HepG2 (cell line): Measurements from ENCODE around the gene ETF1. TPM values are rescaled to one million over a fixed set of nuclear protein-coding genes. Genes with fewer than 3 reads are reported as not detected.

Source experiments
- JUN ChIP-seq: sonication (generic); formaldehyde crosslinking; IDR thresholded peaks from 2 replicates; pipeline ENCODE4 v1.4.0; 2020; ENCODE audit warnings: mild to moderate bottlenecking, missing genetic modification reagents
- KDM5B ChIP-seq: sonication (generic); formaldehyde crosslinking; IDR thresholded peaks from 2 replicates; pipeline ENCODE4 v1.4.0; 2020; ENCODE audit warnings: missing genetic modification reagents, mild to moderate bottlenecking, borderline replicate concordance
- KLF11 ChIP-seq: IDR thresholded peaks from 2 replicates; pipeline ENCODE4 v1.6.1; 2016; ENCODE audit warnings: missing compliant biosample characterization
- LRRFIP1 ChIP-seq: sonication (generic); formaldehyde crosslinking; conservative IDR thresholded peaks from 2 replicates; pipeline ENCODE4 v1.4.0; 2020; ENCODE audit warnings: missing genetic modification reagents
- MXI1 ChIP-seq: IDR thresholded peaks from 3 replicates; pipeline ENCODE4 v1.6.1; 2012; ENCODE audit warnings: low read depth, low read length, inconsistent platforms, borderline replicate concordance
- POLR2AphosphoS5 ChIP-seq: IDR thresholded peaks from 2 replicates; pipeline ENCODE4 v1.6.1; 2012; ENCODE audit warnings: low read depth, low read length
- RBM39 ChIP-seq: fragments of 200-400 bp; formaldehyde crosslinking; IDR thresholded peaks from one replicate; pipeline ENCODE4 v1.6.1; 2018; ENCODE audit warnings: antibody characterized with exemption, mild to moderate bottlenecking, low read depth, low read length; ENCODE audit not compliant: poor library complexity, severe bottlenecking
- SPEN ChIP-seq: sonication (generic); formaldehyde crosslinking; IDR thresholded peaks from 2 replicates; pipeline ENCODE4 v1.5.1; 2020; ENCODE audit warnings: low read depth, mild to moderate bottlenecking, missing genetic modification reagents
- TBX2 ChIP-seq: sonication (generic); formaldehyde crosslinking; IDR thresholded peaks from 2 replicates; pipeline ENCODE4 v1.5.0; 2020; ENCODE audit warnings: missing genetic modification reagents, mild to moderate bottlenecking, borderline replicate concordance
- THRA ChIP-seq: sonication (generic); formaldehyde crosslinking; IDR thresholded peaks from 2 replicates; pipeline ENCODE4 v1.4.0; 2020; ENCODE audit warnings: missing genetic modification reagents, borderline replicate concordance
- TRIM24 ChIP-seq: sonication (generic); formaldehyde crosslinking; IDR thresholded peaks from 2 replicates; pipeline ENCODE4 v1.8.0; 2022; ENCODE audit warnings: mild to moderate bottlenecking, missing genetic modification reagents
- ZFP36L1 ChIP-seq: sonication (generic); formaldehyde crosslinking; IDR thresholded peaks from 2 replicates; pipeline ENCODE4 v1.8.0; 2022; ENCODE audit warnings: mild to moderate bottlenecking, missing genetic modification reagents, moderate library complexity
- ZNF263 ChIP-seq: sonication (generic); formaldehyde crosslinking; IDR thresholded peaks from 2 replicates; pipeline ENCODE4 v1.4.0; 2020; ENCODE audit warnings: missing genetic modification reagents
- ZNF274 ChIP-seq: sonication (generic); formaldehyde crosslinking; IDR thresholded peaks from 2 replicates; pipeline ENCODE4 v1.5.1; 2020; ENCODE audit warnings: mild to moderate bottlenecking, missing genetic modification reagents
- ZNF703 ChIP-seq: sonication (generic); formaldehyde crosslinking; IDR thresholded peaks from 2 replicates; pipeline ENCODE4 v1.5.1; 2020; ENCODE audit warnings: missing genetic modification reagents, mild to moderate bottlenecking, moderate library complexity, borderline replicate concordance
- polyA plus RNA-seq, 8 experiments: library from polyadenylated mRNA; depleted of rRNA in 3 of 8; stranded (reverse) in 7 of 8; unstranded in 1 of 8; fragments of >200 nt; fragmentation: Illumina TruSeq in 4 of 8; extraction: Trizol in 4 of 8; gene quantifications; 2 replicates each; pipeline versions ENCODE4 v1.2.1 to v1.2.3, GENCODE V29; 2011 to 2016; ENCODE audit warnings: low read depth in 4 of 8, missing spikeins in 1 of 8, mixed read lengths in 1 of 8; ENCODE audit not compliant: insufficient read depth in 1 of 8
- total RNA-seq, 5 experiments: library from RNA; depleted of rRNA; stranded (reverse); fragments of >200 nt; fragmentation: Illumina TruSeq; extraction: Trizol; gene quantifications; 2 replicates each; pipeline ENCODE4 v1.2.3, GENCODE V29; 2016; ENCODE audit warnings: low read depth in 1 of 5
- TF ChIP-seq, protein P1 (sequence below): sonication (generic); formaldehyde crosslinking; IDR thresholded peaks from 2 replicates; pipeline ENCODE4 v1.4.0; 2020; ENCODE audit warnings: missing genetic modification reagents, borderline replicate concordance
- TF ChIP-seq, protein P2 (sequence below): sonication (generic); formaldehyde crosslinking; IDR thresholded peaks from 2 replicates; pipeline ENCODE4 v1.4.0; 2020; ENCODE audit warnings: mild to moderate bottlenecking, missing genetic modification reagents

Gene ETF1
- total and polyA plus RNA-seq, 2 of the 13 experiments (the other 11 are each of a cell fraction or from before 2014, with no cell fraction given) = 52.1 to 184 TPM

DNA sequence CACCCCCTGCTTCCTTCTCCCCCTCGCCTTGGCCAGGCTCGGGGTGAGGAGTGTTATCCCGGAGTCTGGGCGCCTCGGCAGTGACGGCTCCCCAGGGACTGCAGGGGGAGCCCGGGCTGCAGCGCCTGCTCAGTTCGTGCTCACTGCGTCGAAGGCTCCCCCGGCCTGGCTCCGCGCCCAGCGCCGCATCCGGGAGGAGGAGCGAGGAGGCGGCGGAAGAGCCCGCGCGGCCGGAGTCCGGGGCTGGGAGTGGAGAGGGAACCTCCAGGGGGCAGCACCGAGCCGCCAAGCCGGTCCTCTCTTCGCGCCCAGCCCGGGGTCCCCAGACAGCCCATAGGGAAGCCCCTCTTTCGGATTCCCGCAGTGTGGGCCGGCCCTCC is 79.0 kb downstream of the ETF1 start (continued):
- peak; percentile 68; the same call in 2 of the 3 replicates for TF ChIP-seq MXI1
- TF ChIP-seq KDM5B (CRISPR knock-in tag) = no peak; the same call in 1 of the 2 replicates
- TF ChIP-seq ZNF274 = no peak
- TF ChIP-seq ZFP36L1 (CRISPR knock-in tag) = no peak; the same call in 1 of the 2 replicates
- TF ChIP-seq RBM39 = peak; percentile 82
- no peak; the same call in 1 of the 2 replicates for TF ChIP-seq ZNF703 (CRISPR knock-in tag)
- TF ChIP-seq, protein P1, sequence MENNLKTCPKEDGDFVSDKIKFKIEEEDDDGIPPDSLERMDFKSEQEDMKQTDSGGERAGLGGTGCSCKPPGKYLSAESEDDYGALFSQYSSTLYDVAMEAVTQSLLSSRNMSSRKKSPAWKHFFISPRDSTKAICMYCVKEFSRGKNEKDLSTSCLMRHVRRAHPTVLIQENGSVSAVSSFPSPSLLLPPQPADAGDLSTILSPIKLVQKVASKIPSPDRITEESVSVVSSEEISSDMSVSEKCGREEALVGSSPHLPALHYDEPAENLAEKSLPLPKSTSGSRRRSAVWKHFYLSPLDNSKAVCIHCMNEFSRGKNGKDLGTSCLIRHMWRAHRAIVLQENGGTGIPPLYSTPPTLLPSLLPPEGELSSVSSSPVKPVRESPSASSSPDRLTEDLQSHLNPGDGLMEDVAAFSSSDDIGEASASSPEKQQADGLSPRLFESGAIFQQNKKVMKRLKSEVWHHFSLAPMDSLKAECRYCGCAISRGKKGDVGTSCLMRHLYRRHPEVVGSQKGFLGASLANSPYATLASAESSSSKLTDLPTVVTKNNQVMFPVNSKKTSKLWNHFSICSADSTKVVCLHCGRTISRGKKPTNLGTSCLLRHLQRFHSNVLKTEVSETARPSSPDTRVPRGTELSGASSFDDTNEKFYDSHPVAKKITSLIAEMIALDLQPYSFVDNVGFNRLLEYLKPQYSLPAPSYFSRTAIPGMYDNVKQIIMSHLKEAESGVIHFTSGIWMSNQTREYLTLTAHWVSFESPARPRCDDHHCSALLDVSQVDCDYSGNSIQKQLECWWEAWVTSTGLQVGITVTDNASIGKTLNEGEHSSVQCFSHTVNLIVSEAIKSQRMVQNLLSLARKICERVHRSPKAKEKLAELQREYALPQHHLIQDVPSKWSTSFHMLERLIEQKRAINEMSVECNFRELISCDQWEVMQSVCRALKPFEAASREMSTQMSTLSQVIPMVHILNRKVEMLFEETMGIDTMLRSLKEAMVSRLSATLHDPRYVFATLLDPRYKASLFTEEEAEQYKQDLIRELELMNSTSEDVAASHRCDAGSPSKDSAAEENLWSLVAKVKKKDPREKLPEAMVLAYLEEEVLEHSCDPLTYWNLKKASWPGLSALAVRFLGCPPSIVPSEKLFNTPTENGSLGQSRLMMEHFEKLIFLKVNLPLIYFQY (CRISPR knock-in tag) = 0 out of 2 replicates have a peak, but pooled peaks have one; percentile 47
- TF ChIP-seq, protein P2, sequence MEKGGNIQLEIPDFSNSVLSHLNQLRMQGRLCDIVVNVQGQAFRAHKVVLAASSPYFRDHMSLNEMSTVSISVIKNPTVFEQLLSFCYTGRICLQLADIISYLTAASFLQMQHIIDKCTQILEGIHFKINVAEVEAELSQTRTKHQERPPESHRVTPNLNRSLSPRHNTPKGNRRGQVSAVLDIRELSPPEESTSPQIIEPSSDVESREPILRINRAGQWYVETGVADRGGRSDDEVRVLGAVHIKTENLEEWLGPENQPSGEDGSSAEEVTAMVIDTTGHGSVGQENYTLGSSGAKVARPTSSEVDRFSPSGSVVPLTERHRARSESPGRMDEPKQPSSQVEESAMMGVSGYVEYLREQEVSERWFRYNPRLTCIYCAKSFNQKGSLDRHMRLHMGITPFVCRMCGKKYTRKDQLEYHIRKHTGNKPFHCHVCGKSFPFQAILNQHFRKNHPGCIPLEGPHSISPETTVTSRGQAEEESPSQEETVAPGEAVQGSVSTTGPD (CRISPR knock-in tag) = no peak
- peak; percentile 67 for TF ChIP-seq POLR2AphosphoS5
- TF ChIP-seq THRA = no peak
- TF ChIP-seq KLF11 (CRISPR knock-in tag) = 0 out of 2 replicates have a peak, but pooled peaks have one; percentile 3
- TF ChIP-seq ZNF263 (CRISPR knock-in tag) = peak; percentile 90
- TF ChIP-seq TRIM24 (CRISPR knock-in tag) = no peak
- no peak for TF ChIP-seq LRRFIP1 (CRISPR knock-in tag)
- peak; percentile 48; the same call in 1 of the 2 replicates for TF ChIP-seq SPEN
- no peak; the same call in none of the 2 replicates for TF ChIP-seq TBX2 (CRISPR knock-in tag)
- no peak for TF ChIP-seq JUN
